Stimulated activated CD8-positive, alpha-beta memory T cell treated with anti-CD3 and anti-CD28 coated beads, Interleukin-7, amount 100 ng/mL, for 4 hours (primary cell): Measurements from ENCODE around the gene XRCC1.
"Not testable (repeated sequence)": the region's sequence is repeated elsewhere in the genome, so short reads cannot be mapped to it uniquely, and the experiment has no call there.

Source experiments
- DNase-seq, 2 donors: peaks; one replicate each; pipeline ENCODE4 v3.0.0-alpha.2; 2020; ENCODE audit warnings: low read depth in 2 of 2

Gene XRCC1

GRCh38 chr19:43522929-43523328 lies 52.4 kb downstream of the XRCC1 start:
- no peak for DNase-seq

GRCh38 chr19:43519436-43520088 lies 55.8 kb downstream of the XRCC1 start:
- DNase-seq, result peak; percentile 70

- no peak for DNase-seq
Measured at GRCh38 chr19:43518051-43518450, 57.3 kb downstream of the XRCC1 start.

- DNase-seq, result not testable (repeated sequence)
Measured at GRCh38 chr19:43512399-43512798, 62.9 kb downstream of the XRCC1 start.

GRCh38 chr19:43511324-43511723 lies 64.0 kb downstream of the XRCC1 start:
- no peak for DNase-seq

GRCh38 chr19:43510713-43511112 lies 64.6 kb downstream of the XRCC1 start:
- no peak for DNase-seq

GRCh38 chr19:43507880-43508279 lies 67.4 kb downstream of the XRCC1 start:
- DNase-seq, result no peak

- DNase-seq, result no peak
Measured at GRCh38 chr19:43506629-43507028, 68.7 kb downstream of the XRCC1 start.

- DNase-seq, result no peak
Measured at GRCh38 chr19:43505941-43506340, 69.4 kb downstream of the XRCC1 start.

- DNase-seq, result no peak
Measured at GRCh38 chr19:43505186-43505456, 70.2 kb downstream of the XRCC1 start.

GRCh38 chr19:43504426-43505185 lies 70.7 kb downstream of the XRCC1 start, which contains the start of gene PHLDB3:
Gene PHLDB3 (minus strand): TSS chr19:43504746. CDS start chr19:43504118, 628 bp downstream.
- DNase-seq, result peak in 1 of 2 donors; percentile 33

- DNase-seq, result peak; percentile 97 to 99
Measured at GRCh38 chr19:43503501-43504425, 71.6 kb downstream of the XRCC1 start.

- DNase-seq, result no peak
Measured at GRCh38 chr19:43502419-43502976, 72.8 kb downstream of the XRCC1 start.

- no peak for DNase-seq
Measured at GRCh38 chr19:43501661-43502418, 73.5 kb downstream of the XRCC1 start.

- no peak for DNase-seq
Measured at GRCh38 chr19:43499042-43499441, 76.3 kb downstream of the XRCC1 start.

- no peak for DNase-seq
Measured at GRCh38 chr19:43498233-43498842, 77.0 kb downstream of the XRCC1 start.

GRCh38 chr19:43496960-43497359 lies 78.4 kb downstream of the XRCC1 start:
- DNase-seq, result no peak

GRCh38 chr19:43495082-43495481 lies 80.2 kb downstream of the XRCC1 start:
- no peak for DNase-seq
